NCI-H774 (cell line): ENCODE results near the gene MGLL.

Experiments
- DNase-seq: peaks from one replicate; lab custom pipeline; 2025; lab: John Stamatoyannopoulos, UW

The MGLL gene

GRCh38 chr3:127772827-127773751 lies 49.2 kb downstream of the MGLL start:
- no peak for DNase-seq

GRCh38 chr3:127772273-127772672 lies 50.0 kb downstream of the MGLL start:
- no peak for DNase-seq

DNA sequence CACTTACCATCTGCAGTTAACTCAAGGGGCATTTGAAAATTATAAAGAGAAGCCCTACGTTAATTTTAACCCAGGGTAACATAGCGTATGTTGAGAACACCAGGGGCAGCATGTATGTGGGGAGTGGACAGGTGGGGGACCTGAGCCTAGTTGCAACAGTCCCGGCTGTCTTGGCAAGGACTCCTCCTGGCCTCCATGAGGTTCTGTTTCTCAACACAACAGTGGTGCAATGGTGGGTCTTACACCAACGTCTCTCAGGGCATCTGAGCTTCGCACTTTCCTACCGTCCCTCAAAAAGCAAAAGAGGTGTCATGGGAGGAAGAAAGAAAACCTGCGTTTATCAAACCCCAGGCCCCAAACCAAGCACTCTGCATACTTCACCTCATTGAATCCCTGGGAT lies 50.6 kb downstream of the MGLL start:
- DNase-seq, result no peak

DNA sequence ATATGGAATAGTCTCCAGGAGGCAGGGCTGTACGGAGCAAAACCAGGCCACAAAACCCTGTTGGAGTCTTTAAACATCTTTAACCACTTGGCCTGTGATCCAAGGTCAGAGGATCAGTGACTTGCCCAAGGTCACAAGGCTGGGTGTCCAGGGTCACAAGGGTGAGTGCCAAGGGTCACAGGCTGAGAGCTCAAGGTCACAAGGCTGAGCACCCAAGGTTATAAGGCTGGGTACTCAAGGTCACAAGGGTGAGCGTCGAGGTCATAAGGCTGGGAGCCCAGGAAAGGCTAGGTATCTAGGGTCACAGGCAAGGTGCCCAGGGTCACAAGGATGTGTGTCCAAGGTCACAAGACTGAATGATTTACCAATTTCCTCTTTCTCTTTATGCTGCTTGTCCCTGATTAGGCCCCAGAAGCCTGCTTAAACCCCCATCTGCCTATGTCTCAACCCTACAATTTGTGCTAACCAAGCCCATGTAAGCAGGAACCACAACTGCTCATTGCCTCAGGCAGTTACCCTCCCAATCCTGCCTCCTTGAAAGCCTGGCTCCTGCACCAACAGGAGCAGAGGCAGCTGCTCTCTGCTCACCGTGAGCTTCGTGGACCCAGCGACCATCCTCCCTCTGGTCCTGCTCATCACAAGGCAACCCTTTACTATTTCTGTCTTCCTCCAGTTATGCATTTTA lies 51.5 kb downstream of the MGLL start:
- DNase-seq, result no peak

DNA sequence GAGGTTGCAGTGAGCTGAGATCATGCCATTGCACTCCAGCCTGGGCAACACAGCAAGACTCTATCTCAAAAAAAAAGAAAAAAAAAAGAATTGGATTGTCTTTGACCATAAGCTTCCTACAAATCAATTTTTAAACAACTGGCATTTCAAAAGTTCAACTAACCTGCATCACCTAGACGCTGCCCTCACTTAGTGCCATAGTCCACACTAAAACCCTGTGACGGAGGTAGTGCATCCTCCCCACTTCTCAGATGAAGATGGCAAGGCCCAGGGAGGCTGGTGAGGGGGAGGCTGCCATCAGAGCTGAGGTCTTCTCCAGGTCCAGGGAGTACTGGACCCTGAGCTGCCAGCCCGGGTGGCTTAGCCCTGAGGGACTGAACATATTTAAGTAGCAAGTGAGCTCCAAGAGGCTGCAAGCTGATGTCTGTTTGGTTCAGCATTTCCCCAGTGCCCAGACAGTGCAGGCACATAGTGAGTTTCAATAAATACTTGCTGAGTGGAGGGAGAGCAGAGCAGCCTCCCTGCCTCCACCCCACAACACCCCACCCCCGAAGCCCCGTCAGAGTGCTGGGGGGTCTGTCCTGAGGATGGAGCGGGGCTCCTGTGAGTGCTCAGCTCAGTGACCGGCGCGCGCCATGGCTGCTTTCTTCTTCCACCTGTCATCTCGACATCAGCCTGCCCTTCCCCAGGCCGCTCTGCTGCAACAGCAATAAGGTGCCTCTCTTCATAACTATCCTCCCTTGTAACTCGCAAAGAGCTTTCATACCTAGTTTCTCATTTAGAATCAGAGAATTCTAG lies 52.8 kb downstream of the MGLL start:
- DNase-seq, result no peak

DNA sequence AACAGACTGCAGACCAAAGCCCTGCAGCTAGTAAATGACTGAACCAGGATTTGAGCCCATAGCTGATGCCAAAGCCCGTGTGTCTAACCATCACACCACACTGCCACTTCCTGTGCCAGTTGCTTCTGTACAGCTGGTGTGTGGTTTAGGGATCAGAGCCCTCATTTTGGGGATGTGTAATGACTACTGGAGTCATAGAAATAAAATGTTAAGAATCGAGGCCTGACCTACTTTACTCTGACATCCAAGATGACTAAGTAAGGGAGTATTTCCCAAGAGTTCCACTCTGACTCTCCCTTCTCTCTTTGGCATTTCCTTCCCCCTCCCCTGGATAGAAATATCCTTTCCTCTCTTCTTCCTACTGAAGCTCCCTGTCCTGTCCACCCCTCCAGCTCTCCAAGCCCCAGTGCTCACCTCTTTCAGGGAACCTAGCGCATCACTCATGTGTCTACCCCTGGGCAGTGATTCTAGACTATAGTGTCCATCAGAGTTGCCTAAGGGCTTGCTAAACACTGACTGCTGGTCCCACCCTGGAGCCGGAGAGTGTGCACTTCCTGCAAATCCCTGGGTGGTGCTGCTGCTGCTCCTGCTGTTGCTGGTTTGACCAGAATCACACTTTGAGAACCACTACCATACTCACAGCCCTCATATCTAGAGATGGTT lies 53.8 kb downstream of the MGLL start:
- DNase-seq, result no peak

GRCh38 chr3:127767126-127767525 lies 55.2 kb downstream of the MGLL start:
- no peak for DNase-seq

GRCh38 chr3:127765735-127766134 lies 56.6 kb downstream of the MGLL start:
- DNase-seq, result no peak

DNA sequence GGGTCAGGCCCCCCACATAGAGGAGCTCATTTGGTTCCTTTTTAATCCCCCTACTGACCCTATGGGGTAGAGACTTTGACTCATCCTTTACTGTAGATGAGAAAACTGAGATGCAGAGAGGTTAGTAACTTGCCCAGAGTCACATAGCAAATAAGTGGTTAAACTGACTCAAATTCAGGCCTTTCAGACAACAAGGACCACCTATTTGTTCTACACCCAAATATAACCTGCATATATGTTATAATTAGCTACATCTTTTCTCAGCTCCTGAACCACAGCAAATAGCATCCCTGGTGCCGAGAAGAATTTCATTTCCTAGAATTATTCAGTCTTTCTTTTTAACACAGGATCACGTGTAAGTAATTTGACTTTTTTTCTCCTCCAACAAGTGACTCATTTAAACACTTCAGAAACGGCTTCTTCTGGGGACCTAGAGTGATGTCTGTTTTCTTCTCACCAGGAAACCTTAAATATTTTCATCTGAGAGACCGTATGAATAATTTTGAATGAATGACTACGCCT lies 57.4 kb downstream of the MGLL start:
- no peak for DNase-seq

DNA sequence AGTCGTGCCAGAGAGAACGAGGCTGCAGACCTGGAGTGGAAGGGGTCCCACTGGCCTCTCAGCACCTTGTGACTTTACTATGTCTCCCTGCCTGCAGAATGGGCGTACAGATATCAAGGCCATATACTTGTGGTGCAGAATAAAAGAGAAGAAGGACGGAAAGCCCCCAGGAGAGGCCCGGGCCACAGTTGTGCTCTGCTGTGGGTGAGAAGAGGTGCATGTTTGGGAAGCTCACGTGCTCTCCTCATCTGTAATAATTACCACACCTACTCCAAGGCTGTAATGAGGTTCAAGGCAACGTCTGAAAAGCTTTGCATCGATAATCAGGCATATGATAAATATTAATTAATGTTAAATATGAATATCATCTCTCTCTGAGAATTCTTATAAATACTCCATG lies 58.0 kb downstream of the MGLL start:
- DNase-seq, result no peak

GRCh38 chr3:127763816-127764215 lies 58.5 kb downstream of the MGLL start:
- no peak for DNase-seq

DNA sequence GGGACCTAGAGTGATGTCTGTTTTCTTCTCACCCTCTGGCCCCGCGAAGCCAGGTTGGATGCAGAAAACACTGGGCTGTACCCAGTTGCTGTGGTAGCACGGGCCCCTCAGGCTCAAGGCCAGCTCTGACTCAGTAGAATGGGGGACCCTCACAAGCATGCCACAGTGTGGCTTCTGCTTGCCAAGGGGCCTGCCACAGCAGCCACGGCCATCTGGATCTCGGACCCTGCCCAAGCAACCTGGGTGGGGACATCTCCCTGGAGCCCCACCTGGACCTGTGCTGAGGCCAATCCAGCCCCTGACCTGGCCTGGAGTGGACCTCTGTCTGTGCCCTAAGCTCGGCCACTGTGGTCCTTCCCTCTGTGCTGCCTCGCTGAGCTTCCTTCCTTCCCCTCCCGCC lies 59.0 kb downstream of the MGLL start:
- no peak for DNase-seq

DNA sequence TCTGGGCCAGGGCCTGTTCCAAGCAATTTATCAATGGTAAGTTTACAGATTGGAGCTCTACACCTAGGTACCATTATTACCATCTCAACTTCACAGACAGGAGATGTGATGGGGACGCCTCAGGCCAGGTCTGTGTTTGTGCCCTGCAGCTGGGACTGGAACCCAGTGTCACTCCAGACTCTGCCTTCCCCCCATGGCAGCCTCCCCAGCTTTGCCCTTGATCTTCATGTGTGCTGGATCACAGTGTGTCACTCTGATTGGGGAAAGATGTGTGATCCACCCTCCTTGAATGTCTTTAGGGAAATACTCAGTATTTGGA lies 59.6 kb downstream of the MGLL start:
- DNase-seq, result no peak

GRCh38 chr3:127762077-127762786 lies 60.1 kb downstream of the MGLL start:
- DNase-seq, result no peak

- DNase-seq, result no peak
Measured at GRCh38 chr3:127761441-127761801, 60.9 kb downstream of the MGLL start.

DNA sequence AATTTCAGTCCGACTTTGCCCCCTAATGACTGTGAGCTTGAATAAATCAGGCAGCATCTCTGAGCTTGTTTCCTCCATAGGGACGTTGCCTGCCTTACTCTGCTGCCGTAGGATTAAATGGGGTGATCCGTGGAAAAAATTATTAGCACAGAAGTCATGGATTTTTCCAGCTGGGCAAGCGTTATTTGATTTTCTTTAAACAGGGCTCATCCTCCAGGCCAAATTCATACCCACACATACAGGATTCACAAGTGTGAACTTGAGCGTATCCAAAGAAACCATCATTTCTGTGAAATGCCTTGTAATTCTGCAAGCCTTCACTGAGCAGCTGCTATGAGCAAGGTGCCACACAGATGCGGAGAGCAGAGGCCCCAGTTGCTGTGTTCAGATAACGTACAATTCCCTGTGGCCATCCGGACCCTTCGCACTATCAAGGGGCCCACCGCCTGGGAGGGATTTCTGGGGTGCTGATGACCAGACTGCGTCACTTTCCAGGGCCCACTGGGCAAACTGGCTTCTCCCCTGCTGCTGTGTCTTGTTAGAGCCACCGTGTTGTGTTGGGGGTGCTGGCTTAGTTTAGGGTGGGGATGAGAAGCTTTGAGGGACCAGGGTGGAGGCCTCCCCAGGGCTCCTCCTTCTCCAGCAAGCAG lies 61.4 kb downstream of the MGLL start:
- no peak for DNase-seq

GRCh38 chr3:127760361-127760760 lies 62.0 kb downstream of the MGLL start:
- DNase-seq, result no peak

DNA sequence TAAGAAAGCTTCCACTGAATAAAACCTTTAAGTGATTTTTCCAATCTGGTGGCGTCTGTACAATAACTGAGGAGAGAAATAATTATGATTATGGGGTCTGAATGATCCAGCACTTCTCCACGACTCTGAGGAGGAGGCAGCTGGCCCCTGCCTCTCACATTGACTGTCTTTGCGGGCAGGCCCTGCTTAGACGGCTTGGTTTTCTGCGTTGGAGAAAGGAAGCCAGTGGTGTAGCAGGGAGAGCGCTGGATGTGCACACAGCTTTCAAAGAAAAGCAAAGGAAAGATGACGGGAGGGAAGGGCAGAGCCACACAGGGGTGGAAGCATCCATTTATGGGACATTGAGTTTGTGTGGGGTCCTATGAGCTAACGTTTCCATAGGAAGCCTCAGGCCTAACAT lies 62.5 kb downstream of the MGLL start:
- DNase-seq, result no peak

- no peak for DNase-seq
Measured at GRCh38 chr3:127758013-127758412, 64.3 kb downstream of the MGLL start.

DNA sequence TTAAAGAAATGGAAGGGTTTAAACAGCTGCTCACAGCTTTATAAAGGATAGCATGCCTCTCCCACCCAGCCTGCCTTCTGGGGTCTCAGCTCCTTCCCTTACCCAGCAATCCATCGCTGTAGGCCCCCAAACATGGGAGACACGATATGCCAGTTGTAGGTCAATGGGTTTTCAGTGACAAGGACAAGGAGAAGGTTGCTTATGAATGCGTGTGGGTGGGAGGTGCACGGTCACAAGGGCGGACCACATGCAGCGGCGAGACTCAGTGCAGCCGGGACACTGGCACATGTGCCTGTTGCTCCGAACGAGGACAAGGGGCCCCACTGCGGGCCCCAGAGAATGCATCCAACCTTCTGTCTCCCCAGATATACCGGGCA lies 67.0 kb downstream of the MGLL start:
- DNase-seq, result no peak
